ENCODE measurements around the gene GNB1. TPM values are rescaled to one million over a fixed set of nuclear protein-coding genes. Genes with fewer than 3 reads are reported as not detected.
"Not testable (repeated sequence)": the region's sequence is repeated elsewhere in the genome, so short reads cannot be mapped to it uniquely, and the experiment has no call there.

Gene GNB1
- total RNA-seq, 6 donors from 2014 or later, result 126 to 386 (median 173) TPM

GRCh38 chr1:1938276-1938573 is 47.3 kb upstream of the GNB1 start:
- Histone ChIP-seq H3K4me1 (no peaks in the 10 kb centered on the region), H3K4me3 (no peak overlapping the region), H3K36me3 (no peaks in the 10 kb centered on the region), H3K27ac (no peak overlapping the region), H3K9me3 (no peaks in the 10 kb centered on the region), H3K27me3 (peaks cover 0 to 3% (median 0%) of the 10 kb centered on the region in 4 donors)
- ATAC-seq (ENCODE audit: low FRiP score in 2 of 2) (peak in 1 of 2 donors; percentile 6), DNase-seq (no peak)
- 78 to 79% methylated on average over 6 of the region's 6 CpGs for WGBS, 2 donors
- no peak for TF ChIP-seq CTCF (IDR thresholded peaks at IDR 0.05)

- WGBS, 2 donors, result 72 to 78% methylated on average over 14 to 16 of the region's 16 CpGs
- peaks cover 0 to 3% (median 0%) of the 10 kb centered on the region in 4 donors for H3K27me3 ChIP-seq
- DNase-seq, result no peak
These were observed 46.8 kb upstream of the GNB1 start for GRCh38 chr1:1937549-1938275.

GRCh38 chr1:1937061-1937460 is 46.2 kb upstream of the GNB1 start:
- H3K27me3 ChIP-seq, result peaks cover 0 to 3% (median 0%) of the 10 kb centered on the region in 4 donors
- H3K4me3 ChIP-seq, result no peak overlapping the region
- 51 to 58% methylated on average over 15 of the region's 15 CpGs for WGBS, 2 donors
- no peaks in the 10 kb centered on the region for H3K36me3 ChIP-seq
- TF ChIP-seq CTCF (IDR thresholded peaks at IDR 0.05) (no peak), POLR2A (IDR thresholded peaks at IDR 0.05) (no peak), POLR2AphosphoS5 (IDR thresholded peaks at IDR 0.05) (no peak), EP300 (IDR thresholded peaks at IDR 0.05) (no peak)
- ATAC-seq (ENCODE audit: low FRiP score in 2 of 2), result no peak
- H3K4me1 ChIP-seq, result no peaks in the 10 kb centered on the region
- no peak overlapping the region for H3K27ac ChIP-seq
- no peak for DNase-seq
- H3K9me3 ChIP-seq, result no peaks in the 10 kb centered on the region

More at GRCh38 chr1:1937549-1938275, 46.8 kb upstream of the GNB1 start:
- no peaks in the 10 kb centered on the region for H3K4me1 ChIP-seq
- no peak for ATAC-seq (ENCODE audit: low FRiP score in 2 of 2)
- TF ChIP-seq POLR2A (IDR thresholded peaks at IDR 0.05) (no peak), EP300 (IDR thresholded peaks at IDR 0.05) (no peak), POLR2AphosphoS5 (IDR thresholded peaks at IDR 0.05) (no peak), CTCF (IDR thresholded peaks at IDR 0.05) (no peak)
- no peak overlapping the region for H3K27ac ChIP-seq
- H3K9me3 ChIP-seq, result no peaks in the 10 kb centered on the region
- no peaks in the 10 kb centered on the region for H3K36me3 ChIP-seq
- no peak overlapping the region for H3K4me3 ChIP-seq

GRCh38 chr1:1934848-1935247 is 44.0 kb upstream of the GNB1 start:
- not testable (repeated sequence) for H3K9me3 ChIP-seq; H3K27me3 ChIP-seq; ATAC-seq (ENCODE audit: low FRiP score in 2 of 2); H3K4me1 ChIP-seq; H3K36me3 ChIP-seq; DNase-seq; H3K4me3 ChIP-seq; H3K27ac ChIP-seq
- 68 to 75% methylated on average over 4 of the region's 21 CpGs for WGBS, 2 donors

- DNase-seq, result peak in 1 of 2 donors; percentile 84
- Histone ChIP-seq H3K27me3 (no peaks in the 10 kb centered on the region), H3K4me3 (no peak overlapping the region), H3K4me1 (peaks cover 3 to 11% (median 5%) of the 10 kb centered on the region in 4 donors), H3K27ac (no peak overlapping the region), H3K36me3 (no peaks in the 10 kb centered on the region), H3K9me3 (no peaks in the 10 kb centered on the region)
- TF ChIP-seq CTCF (IDR thresholded peaks at IDR 0.05) (no peak), POLR2AphosphoS5 (IDR thresholded peaks at IDR 0.05) (no peak), POLR2A (IDR thresholded peaks at IDR 0.05) (no peak), EP300 (IDR thresholded peaks at IDR 0.05) (no peak)
- ATAC-seq (ENCODE audit: low FRiP score in 2 of 2), result peak; percentile 8 to 26
- WGBS, 2 donors, result 86 to 89% methylated on average over 12 to 38 of the region's 38 CpGs
These were observed 39.0 kb upstream of the GNB1 start for GRCh38 chr1:1929639-1930545.

All from upper lobe of left lung (tissue), 6 donors.